HG03565 (cell line): ENCODE measurements around the gene TRAF7.

ENCODE experiments used
- ATAC-seq: cut with Tn5 transposase; IDR thresholded peaks from one replicate; pipeline ENCODE4 v1.9.1; 2021; ENCODE audit warnings: mild to moderate bottlenecking, moderate library complexity; ENCODE audit not compliant: unreplicated experiment

TRAF7 gene

GRCh38 chr16:2163211-2163881, 7.8 kb downstream of the TRAF7 start:
- ATAC-seq: no peak

DNA sequence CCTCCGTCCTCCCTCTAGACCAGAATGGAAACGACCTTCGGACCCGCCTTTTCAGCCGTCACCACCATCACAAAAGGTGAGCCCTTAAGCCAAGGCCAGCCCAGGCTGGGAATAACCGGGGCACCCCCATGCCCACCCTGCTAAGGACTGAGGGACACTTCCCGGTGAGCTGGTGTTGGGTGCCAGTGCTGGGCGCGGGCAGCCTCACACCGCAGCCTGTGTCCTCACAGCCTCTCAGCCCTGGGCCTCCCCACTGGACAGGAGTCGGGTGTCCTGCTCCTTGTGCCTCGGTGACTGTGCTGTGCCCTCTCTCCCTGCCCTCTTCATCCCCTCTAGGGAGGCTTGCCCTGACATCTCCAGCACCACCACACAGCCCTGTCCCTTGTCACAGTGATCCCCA, 10.3 kb downstream of the TRAF7 start:
- no peak for ATAC-seq

DNA sequence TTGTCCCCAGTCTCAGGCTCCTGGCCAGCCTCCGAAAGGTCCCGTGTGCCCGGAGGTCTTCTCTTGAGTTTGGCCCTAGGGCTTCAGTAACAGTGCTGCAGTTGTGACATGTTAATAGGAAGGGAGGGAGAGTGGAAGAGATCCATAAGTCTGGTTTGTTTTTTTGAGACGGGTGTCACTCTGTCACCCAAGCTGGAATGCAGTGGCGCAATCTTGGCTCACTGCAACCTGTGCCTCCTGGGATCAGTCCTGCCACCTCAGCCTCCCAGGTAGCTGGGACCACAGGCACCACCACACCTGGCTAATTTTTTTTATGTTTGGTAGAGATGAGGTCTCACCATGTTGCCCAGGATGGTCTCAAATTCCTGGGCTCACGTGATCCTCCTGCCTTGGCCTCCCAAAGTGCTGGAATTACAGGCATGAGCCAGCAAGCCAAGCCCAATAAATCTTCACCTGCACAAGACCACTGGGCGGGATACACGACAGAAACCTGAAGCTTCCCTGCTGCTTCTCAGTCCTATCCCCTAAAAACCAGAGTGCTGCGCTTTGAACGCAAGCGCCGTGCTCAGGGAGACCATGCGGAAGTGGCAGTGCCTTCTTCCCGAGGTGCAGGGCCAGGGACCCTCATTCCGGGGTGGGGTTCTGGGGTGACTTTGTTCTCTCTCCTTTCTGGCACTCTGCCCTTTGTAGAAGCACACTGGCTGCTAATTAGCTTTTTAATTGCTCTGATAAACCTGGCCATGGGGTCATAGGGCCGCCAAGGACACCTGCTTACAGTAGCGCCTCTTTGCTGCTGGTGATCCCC, 10.9 kb downstream of the TRAF7 start:
- no peak for ATAC-seq

- ATAC-seq: no peak
Observed at GRCh38 chr16:2167068-2167638, 11.6 kb downstream of the TRAF7 start.

DNA sequence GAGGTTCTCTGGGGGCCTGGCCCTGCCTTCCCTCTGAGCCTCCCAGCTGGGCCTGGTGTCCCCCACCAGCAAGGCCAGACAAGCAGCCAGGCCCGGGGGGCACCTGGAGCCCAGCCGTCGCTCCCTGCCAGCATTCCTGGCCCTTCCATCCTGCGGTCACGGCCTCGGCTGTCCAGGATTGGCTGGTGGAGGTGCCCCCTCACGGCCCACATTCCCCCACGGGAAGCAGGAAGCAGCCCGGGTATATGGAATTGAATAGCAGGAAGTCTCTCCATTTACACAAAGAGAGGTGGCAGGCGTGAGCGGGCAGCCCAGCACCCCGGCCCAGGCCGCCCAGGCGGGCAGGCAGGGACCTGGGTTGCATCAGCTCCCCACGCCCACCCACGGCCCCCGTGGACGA, 14.5 kb downstream of the TRAF7 start:
- no peak for ATAC-seq

DNA sequence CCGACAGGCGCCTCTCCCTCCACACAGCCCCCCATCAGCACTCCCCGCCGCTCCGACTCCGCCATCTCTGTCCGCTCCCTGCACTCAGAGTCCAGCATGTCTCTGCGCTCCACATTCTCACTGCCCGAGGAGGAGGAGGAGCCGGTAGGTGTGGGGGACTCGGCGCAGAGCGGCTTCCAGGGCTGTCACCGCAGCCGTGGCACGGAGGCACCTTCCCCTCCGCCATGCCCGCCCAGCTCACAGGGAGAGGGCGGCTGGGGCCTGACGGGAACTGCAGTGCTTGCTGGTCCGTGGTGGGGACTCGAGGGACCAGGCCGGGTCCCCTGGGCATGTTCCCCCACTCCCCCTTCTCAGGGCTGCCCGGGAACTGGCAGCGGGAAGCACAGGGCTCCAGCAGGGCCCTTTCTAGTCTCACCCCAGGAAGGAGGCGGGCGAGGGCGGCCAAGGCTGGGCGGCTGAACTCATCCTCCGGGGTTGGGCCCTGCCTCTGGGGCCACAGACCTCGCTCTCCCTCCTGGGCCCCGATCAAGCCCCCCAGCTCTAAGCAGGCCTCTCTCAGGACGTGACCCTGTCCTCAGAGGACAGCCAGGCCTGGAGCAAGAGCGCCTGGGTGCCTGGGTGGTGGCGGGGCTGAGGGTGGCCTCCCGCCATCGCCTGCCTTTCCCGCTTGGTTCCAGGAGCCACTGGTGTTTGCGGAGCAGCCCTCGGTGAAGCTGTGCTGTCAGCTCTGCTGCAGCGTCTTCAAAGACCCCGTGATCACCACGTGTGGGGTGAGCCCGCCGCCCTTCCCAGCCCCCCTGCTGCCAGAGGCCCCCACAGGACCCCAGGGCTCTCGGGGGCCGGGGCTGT, 15.2 kb downstream of the TRAF7 start:
- no peak for ATAC-seq

GRCh38 chr16:2171601-2172178, 16.1 kb downstream of the TRAF7 start:
- no peak for ATAC-seq

DNA sequence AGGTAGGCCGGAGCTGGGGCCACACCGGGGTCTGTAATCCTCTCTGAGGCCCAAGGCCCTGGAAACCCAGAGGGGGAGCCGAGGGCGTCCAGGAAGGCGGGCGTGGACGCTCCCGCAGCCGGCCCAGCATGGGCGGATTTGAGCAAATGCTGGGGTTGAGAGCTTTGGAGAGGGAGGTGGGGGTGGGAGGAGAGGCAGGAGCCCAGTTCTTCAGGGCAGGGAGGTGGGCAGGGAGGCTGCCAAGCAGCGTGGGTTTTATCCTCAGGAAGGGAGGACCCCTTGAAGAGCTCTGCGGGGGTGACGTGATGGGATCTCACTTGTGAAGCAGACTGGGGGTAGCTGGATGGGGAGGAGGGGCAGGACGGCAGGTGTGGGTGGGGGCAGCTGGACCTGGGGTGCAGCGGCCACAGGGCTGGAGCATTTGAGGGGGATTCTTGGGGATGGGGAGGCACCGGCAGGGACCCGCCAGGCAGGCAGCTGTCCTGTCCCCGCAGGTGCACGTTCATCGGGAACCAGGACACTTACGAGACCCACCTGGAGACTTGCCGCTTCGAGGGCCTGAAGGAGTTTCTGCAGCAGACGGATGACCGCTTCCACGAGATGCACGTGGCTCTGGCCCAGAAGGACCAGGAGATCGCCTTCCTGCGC, 17.2 kb downstream of the TRAF7 start:
- ATAC-seq: no peak

GRCh38 chr16:2173366-2173765, 17.8 kb downstream of the TRAF7 start:
- no peak for ATAC-seq

- no peak for ATAC-seq
Observed at GRCh38 chr16:2173916-2174315, 18.3 kb downstream of the TRAF7 start.

DNA sequence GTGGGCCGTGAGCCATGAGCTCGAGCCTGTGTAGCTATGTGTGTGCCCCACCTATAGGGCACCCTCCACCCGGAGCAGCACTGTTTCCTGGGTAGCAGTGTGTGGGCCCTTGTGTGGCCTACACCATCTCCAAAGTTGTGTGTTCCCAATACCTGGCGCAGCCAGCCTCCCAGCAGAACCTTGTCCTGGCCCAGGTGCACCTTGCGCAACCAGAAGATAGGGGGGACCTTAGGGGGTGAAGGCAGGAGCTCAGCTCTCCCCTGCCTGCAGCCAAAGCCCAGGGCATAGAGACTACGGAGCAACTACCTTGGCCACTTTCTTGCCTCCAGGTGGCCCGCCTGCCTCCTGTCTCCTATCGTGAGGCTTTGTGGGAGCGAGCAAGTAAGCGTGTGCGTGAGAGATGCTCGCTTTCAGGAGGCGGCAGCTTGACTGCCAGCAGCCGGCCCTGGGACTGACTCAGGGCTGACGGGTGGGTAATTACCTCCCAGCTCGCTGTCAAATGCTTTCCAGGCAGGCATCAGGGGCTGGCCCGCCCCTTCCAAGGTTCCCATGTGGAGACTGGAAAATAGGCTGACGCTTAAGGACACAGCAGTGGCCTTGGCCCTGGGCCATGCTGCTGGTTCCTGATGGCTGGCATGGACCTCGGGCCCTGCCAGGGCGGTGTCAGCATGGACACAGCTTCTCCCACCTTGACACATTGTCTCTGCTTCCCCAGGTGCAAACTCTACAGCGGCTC, 19.0 kb downstream of the TRAF7 start:
- ATAC-seq: no peak

DNA sequence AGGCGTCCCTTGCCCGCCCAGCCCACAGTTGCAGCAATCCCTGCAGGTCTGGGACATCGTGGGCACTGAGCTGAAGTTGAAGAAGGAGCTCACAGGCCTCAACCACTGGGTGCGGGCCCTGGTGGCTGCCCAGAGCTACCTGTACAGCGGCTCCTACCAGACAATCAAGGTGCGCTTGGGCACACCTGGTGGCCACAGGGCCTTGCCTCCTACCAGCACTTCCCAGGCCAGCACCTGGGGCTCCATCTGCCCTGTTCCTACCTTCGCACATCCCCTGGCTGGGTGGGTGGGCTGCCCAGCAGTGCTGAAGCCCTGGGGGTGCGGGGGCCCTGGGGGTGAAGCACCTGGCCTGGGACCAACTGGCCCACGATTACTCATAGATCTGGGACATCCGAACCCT, 19.9 kb downstream of the TRAF7 start:
- ATAC-seq: no peak

DNA sequence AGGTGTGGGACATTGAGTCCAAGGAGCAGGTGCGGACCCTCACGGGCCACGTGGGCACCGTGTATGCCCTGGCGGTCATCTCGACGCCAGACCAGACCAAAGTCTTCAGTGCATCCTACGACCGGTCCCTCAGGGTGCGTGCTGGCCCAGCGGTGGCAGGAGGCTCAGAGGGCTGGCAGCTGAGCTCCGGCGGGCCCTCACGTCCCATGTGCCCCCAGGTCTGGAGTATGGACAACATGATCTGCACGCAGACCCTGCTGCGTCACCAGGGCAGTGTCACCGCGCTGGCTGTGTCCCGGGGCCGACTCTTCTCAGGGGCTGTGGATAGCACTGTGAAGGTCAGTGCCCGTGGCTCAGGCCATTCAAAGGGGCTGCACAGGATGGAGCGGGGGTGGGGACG, 20.5 kb downstream of the TRAF7 start:
- no peak for ATAC-seq

GRCh38 chr16:2177101-2177500, 21.5 kb downstream of the TRAF7 start:
- no peak for ATAC-seq

DNA sequence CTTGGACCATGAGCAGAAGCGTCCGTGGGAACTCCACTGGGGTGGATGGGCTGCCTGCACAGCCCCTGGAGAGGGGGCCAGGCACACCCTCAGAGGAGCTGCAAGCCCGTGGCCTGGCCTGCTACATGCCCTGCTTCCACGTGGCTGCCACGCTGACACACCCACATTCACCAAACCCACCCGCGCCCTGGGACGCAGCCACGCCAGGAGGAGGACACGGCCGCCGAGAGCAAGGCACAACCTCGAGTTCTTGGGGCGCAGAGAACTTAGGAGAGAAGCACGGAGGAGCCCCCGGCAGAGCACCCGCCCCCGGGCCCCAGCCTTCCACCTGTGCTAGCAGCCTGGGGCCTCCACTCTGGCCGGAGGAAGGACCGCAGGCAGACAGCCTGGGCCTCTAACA, 22.0 kb downstream of the TRAF7 start:
- ATAC-seq: no peak

- no peak for ATAC-seq
Observed at GRCh38 chr16:2178321-2179106, 22.9 kb downstream of the TRAF7 start.

- ATAC-seq: no peak
Observed at GRCh38 chr16:2179107-2179501, 23.5 kb downstream of the TRAF7 start.

- ATAC-seq: no peak
Observed at GRCh38 chr16:2179576-2179975, 24.0 kb downstream of the TRAF7 start.

DNA sequence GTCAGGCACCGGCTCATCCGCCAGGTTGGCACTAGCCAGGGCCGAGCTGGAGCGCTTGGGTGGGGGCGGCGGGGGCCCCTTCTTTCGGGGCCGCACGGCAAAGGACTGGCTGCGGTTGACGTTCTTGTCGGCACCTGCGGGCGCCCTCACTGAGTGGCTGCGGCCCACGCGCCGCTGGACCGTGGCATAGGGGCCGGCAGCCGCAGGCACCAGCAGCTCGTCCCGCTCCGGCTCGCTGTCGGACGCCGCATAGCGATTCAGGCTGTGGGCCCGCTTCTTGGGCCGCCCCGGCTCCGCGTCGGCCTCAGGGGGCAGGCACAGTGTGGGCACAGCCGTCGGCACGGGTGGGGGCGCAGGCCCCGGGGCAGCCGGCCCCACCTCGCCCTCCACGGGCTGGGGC, 24.9 kb downstream of the TRAF7 start:
- ATAC-seq: no peak
